Measurements from ENCODE around the gene CLEC12A.
"Not testable (repeated sequence)": the region's sequence is repeated elsewhere in the genome, so short reads cannot be mapped to it uniquely, and the experiment has no call there.

The CLEC12A gene

GRCh38 chr12:9961901-9962300, 9.3 kb upstream of the CLEC12A start:
- DNase-seq (ENCODE audit: low read depth): no peak
- H3K4me3 ChIP-seq (ENCODE audit: low read depth, low read length): no peak overlapping the region
- TF ChIP-seq CTCF (IDR thresholded peaks at IDR 0.05; ENCODE audit: insufficient read depth, low read depth, low read length, missing control alignments): no peak

DNA sequence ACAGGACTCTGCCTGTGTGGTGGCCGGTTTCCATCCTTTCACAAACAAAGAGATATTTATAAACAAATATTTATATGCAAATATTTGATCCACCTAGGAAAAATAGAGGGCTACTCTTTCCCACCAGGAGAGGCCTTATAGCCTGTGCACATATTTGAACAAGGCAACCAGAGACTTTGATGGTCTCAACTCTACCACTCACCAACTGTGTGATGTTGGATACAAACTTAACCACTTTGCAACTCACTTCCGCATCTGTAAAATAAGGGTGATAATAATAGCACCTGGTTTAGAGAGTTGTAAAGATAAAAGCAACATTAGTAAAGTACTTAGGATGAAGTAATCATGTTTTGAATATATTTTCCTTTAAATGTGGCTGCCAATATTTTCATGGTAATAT, 1.5 kb upstream of the CLEC12A start:
- H3K4me3 ChIP-seq (ENCODE audit: low read depth, low read length): no peak overlapping the region
- no peak for DNase-seq (ENCODE audit: low read depth)
- TF ChIP-seq CTCF (IDR thresholded peaks at IDR 0.05; ENCODE audit: insufficient read depth, low read depth, low read length, missing control alignments): no peak

DNA sequence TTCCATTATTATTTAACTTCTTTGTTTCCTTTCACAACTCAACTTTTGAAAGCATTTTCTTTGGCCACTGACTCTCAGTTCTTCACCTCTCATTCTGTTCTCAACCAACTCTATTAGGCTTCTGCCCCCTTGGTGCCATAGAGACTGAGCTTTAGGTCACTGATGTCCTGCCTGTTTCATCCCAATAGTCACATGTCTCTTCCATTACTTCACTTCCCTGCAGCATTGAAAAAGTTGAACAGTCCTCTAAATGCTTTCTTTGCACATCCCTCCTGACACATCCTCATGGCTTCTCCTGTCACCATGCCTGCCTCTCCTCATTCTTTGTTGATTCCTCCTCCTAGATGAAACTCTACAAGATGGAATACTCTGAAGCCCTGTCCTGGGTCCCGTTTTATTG, 2.7 kb downstream of the CLEC12A start:
- no peak for DNase-seq (ENCODE audit: low read depth)
- no peak overlapping the region for H3K4me3 ChIP-seq (ENCODE audit: low read depth, low read length)
- TF ChIP-seq CTCF (IDR thresholded peaks at IDR 0.05; ENCODE audit: insufficient read depth, low read depth, low read length, missing control alignments): no peak

DNA sequence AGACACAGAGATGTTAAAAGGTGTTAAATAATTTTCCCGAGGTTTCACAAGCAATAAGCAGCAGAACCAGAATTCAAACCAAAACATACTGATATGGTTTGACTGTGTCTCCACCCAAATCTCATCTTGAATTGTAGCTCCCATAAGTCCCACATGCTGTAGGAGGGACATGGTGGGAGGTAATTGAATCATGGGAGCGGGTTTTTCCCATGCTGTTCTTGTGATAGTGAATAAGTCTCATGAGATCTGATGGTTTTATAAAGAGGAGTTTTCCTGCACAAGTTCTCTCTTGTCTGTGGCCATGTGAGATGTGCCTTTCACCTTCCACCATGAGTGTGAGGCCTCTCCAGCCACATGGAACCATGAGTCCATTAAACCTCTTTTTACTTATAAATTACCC, 3.5 kb downstream of the CLEC12A start:
- not testable (repeated sequence) for H3K4me3 ChIP-seq (ENCODE audit: low read depth, low read length)

GRCh38 chr12:9975614-9976013, 4.4 kb downstream of the CLEC12A start:
- no peak overlapping the region for H3K4me3 ChIP-seq (ENCODE audit: low read depth, low read length)
- DNase-seq (ENCODE audit: low read depth): no peak
- no peak for TF ChIP-seq CTCF (IDR thresholded peaks at IDR 0.05; ENCODE audit: insufficient read depth, low read depth, low read length, missing control alignments)

More for the DNA sequence above, 3.5 kb downstream of the CLEC12A start:
- not testable (repeated sequence) for DNase-seq (ENCODE audit: low read depth)

- DNase-seq (ENCODE audit: low read depth); H3K4me3 ChIP-seq (ENCODE audit: low read depth, low read length): not testable (repeated sequence)
Observed at GRCh38 chr12:9976626-9977025, 5.4 kb downstream of the CLEC12A start.

- TF ChIP-seq CTCF (IDR thresholded peaks at IDR 0.05; ENCODE audit: insufficient read depth, low read depth, low read length, missing control alignments): no peak
- no peak overlapping the region for H3K4me3 ChIP-seq (ENCODE audit: low read depth, low read length)
- DNase-seq (ENCODE audit: low read depth): no peak
Observed at GRCh38 chr12:9977916-9978315, 6.7 kb downstream of the CLEC12A start.

GRCh38 chr12:9980126-9980525, 8.9 kb downstream of the CLEC12A start:
- H3K4me3 ChIP-seq (ENCODE audit: low read depth, low read length): no peak overlapping the region
- TF ChIP-seq CTCF (IDR thresholded peaks at IDR 0.05; ENCODE audit: insufficient read depth, low read depth, low read length, missing control alignments): no peak
- no peak for DNase-seq (ENCODE audit: low read depth)

All from GM12865 (cell line).